OCI-LY1 (cell line): ENCODE measurements around the gene OR7G2.

ENCODE experiments used
- H2AFZ ChIP-seq: fragments of 200-600 bp; sonication (generic), shearing (Covaris generic); 2 replicates; pipeline ENCODE4 v1.6.0; 2014; ENCODE audit warnings: antibody characterized with exemption, mild to moderate bottlenecking, low read length
- H3F3A ChIP-seq: fragments of 200-600 bp; sonication (generic), shearing (Covaris generic); 2 replicates; pipeline ENCODE4 v1.6.0; 2014; ENCODE audit warnings: mild to moderate bottlenecking, antibody characterized with exemption, low read length, moderate library complexity; ENCODE audit not compliant: insufficient read depth
- H3K27ac ChIP-seq: fragments of 200-600 bp; sonication (generic); 2 replicates; pipeline ENCODE4 v1.5.1; 2014; ENCODE audit warnings: low read length, mixed run types, mild to moderate bottlenecking, low read depth; ENCODE audit not compliant: poor library complexity, severe bottlenecking
- H3K27me3 ChIP-seq: fragments of 200-600 bp; sonication (generic); 2 replicates; pipeline ENCODE4 v1.6.0; 2014; ENCODE audit warnings: antibody characterized with exemption, mild to moderate bottlenecking, low read length, moderate library complexity; ENCODE audit not compliant: insufficient read depth
- H3K36me3 ChIP-seq: fragments of 200-600 bp; sonication (generic); 2 replicates; pipeline ENCODE4 v1.6.1; 2014; ENCODE audit warnings: mild to moderate bottlenecking, antibody characterized with exemption, low read length, moderate library complexity, mixed read lengths; ENCODE audit not compliant: insufficient read depth
- H3K4me1 ChIP-seq: fragments of 200-600 bp; sonication (generic); 2 replicates; pipeline ENCODE4 v1.5.1; 2014; ENCODE audit warnings: mild to moderate bottlenecking, low read length, moderate library complexity; ENCODE audit not compliant: insufficient read depth, severe bottlenecking
- H3K4me2 ChIP-seq: fragments of 200-600 bp; sonication (generic), shearing (Covaris generic); 2 replicates; pipeline ENCODE4 v1.6.1; 2014; ENCODE audit warnings: low read length
- H3K4me3 ChIP-seq: fragments of 200-600 bp; sonication (generic); 2 replicates; pipeline ENCODE4 v1.5.1; 2014; ENCODE audit warnings: low read length, low read depth, mild to moderate bottlenecking, mixed read lengths; ENCODE audit not compliant: poor library complexity, severe bottlenecking
- H3K79me2 ChIP-seq: fragments of 200-600 bp; shearing (Covaris generic); 2 replicates; pipeline ENCODE4 v1.6.1; 2016; ENCODE audit warnings: mixed run types, low read length, mixed read lengths; ENCODE audit not compliant: insufficient read depth
- H3K9ac ChIP-seq: fragments of 200-600 bp; sonication (generic), shearing (Covaris generic); 2 replicates; pipeline ENCODE4 v1.6.1; 2014; ENCODE audit warnings: mild to moderate bottlenecking, low read length, mixed read lengths
- H3K9me2 ChIP-seq: fragments of 200-600 bp; sonication (generic), shearing (Covaris generic); 2 replicates; pipeline ENCODE4 v1.6.1; 2014; ENCODE audit warnings: low read depth, mild to moderate bottlenecking, low read length, mixed read lengths
- H3K9me3 ChIP-seq: fragments of 200-600 bp; shearing (Covaris generic); 2 replicates; pipeline ENCODE4 v1.6.1; 2014; ENCODE audit warnings: low read length, mixed read lengths
- H4K20me1 ChIP-seq: fragments of 200-600 bp; sonication (generic), shearing (Covaris generic); 2 replicates; pipeline ENCODE4 v1.6.0; 2016; ENCODE audit warnings: mild to moderate bottlenecking, low read length; ENCODE audit not compliant: insufficient read depth
- CTCF ChIP-seq: fragments of 200-600 bp; sonication (generic), shearing (Covaris generic); IDR thresholded peaks from 2 replicates; pipeline ENCODE4 v1.5.1; 2017; ENCODE audit warnings: mild to moderate bottlenecking, antibody characterized with exemption, low read length, moderate library complexity, mixed read lengths
- EZH2 ChIP-seq: fragments of 200-600 bp; sonication (generic), shearing (Covaris generic); IDR thresholded peaks from 2 replicates; pipeline ENCODE4 v1.8.0; 2017; ENCODE audit warnings: borderline replicate concordance, mixed run types, mild to moderate bottlenecking, antibody characterized with exemption, low read length, moderate library complexity, mixed read lengths

Gene OR7G2

GRCh38 chr19:9086761-9087160 lies 20.5 kb downstream of the OR7G2 start, which contains the start of gene OR1M1:
TSS of gene OR1M1 (plus strand) at chr19:9087061. CDS start at chr19:9093245, 6,184 bp downstream.
- TF ChIP-seq CTCF (no peak), EZH2 (no peak)
- no peak within 1 kb of the TSS for H3K4me3 ChIP-seq

GRCh38 chr19:9078651-9079050 lies 28.6 kb downstream of the OR7G2 start:
- Histone ChIP-seq H3F3A (no peaks in the 10 kb centered on the region), H2AFZ (no peak overlapping the region), H3K79me2 (no peaks in the 10 kb centered on the region), H3K9me2 (no peaks in the 10 kb centered on the region), H3K27ac (no peak overlapping the region), H3K4me1 (no peaks in the 10 kb centered on the region), H3K27me3 (no peaks in the 10 kb centered on the region), H3K9me3 (no peaks in the 10 kb centered on the region), H4K20me1 (no peaks in the 10 kb centered on the region), H3K4me3 (no peak overlapping the region), H3K36me3 (no peaks in the 10 kb centered on the region), H3K4me2 (no peak overlapping the region), H3K9ac (no peak overlapping the region)
- TF ChIP-seq CTCF: no peak
- no peak for TF ChIP-seq EZH2

More at GRCh38 chr19:9086761-9087160, 20.5 kb downstream of the OR7G2 start, which contains the start of gene OR1M1:
- Histone ChIP-seq H4K20me1 (no peaks in the 10 kb centered on the region), H3K27me3 (no peaks in the 10 kb centered on the region), H3K36me3 (no peaks in the 10 kb centered on the region), H3K9me3 (no peaks in the 10 kb centered on the region), H3F3A (no peaks in the 10 kb centered on the region), H3K9ac (no peak within 1 kb of the TSS), H3K4me2 (no peak within 1 kb of the TSS), H2AFZ (no peak within 1 kb of the TSS), H3K27ac (no peak within 1 kb of the TSS), H3K4me1 (no peaks in the 10 kb centered on the region), H3K79me2 (no peaks in the 10 kb centered on the region), H3K9me2 (no peaks in the 10 kb centered on the region)

- H3K79me2 ChIP-seq: no peaks in the 10 kb centered on the region
- no peak overlapping the region for H3K27ac ChIP-seq
- no peak overlapping the region for H3K4me2 ChIP-seq
- no peaks in the 10 kb centered on the region for H3K27me3 ChIP-seq
- no peaks in the 10 kb centered on the region for H3K36me3 ChIP-seq
- no peaks in the 10 kb centered on the region for H3K4me1 ChIP-seq
- H3K9me2 ChIP-seq: no peaks in the 10 kb centered on the region
- no peak overlapping the region for H3K4me3 ChIP-seq
- H3K9me3 ChIP-seq: no peaks in the 10 kb centered on the region
- TF ChIP-seq CTCF: no peak
- TF ChIP-seq EZH2: no peak
- no peaks in the 10 kb centered on the region for H4K20me1 ChIP-seq
- H2AFZ ChIP-seq: no peak overlapping the region
- H3K9ac ChIP-seq: no peak overlapping the region
- H3F3A ChIP-seq: no peaks in the 10 kb centered on the region
Observed at GRCh38 chr19:9076901-9077300, 30.4 kb downstream of the OR7G2 start.
